Measurements from ENCODE around the gene REG4.

The REG4 gene

DNA sequence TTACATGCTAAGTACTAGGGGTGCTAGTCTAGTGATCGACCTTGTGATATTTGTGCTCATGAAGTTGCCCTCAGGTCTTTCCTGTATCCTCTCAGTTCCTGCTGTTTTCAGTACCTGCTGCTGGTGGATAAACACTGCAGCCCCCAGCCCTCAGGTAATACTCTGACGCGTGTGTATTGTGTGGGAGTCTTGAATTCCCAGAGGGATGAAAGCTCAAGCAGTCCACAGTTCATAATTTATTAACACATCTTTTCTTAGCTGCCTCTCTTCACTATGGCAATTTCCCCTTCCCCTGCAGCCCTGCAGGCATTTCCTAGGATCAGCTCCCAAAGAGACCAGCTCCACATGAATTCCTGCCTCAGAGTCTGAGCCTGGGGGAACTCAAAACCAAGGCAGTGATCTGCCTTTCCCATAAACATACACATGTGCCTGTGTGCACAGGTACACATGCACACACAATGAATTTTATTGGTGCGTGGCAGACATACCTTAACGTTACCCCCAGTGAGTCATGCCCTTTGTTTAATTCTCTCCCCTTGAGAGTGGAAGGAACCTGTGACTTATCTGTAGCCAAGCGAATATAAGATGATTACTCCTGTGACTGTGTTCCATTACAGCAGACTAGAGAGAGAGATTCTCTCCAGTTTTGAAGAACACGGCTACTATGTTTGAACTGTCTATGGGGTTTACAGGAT, 28.5 kb downstream of the REG4 start:
- H3K23ac ChIP-seq (ENCODE audit: low read length): no peak overlapping the region
- no CpG with 5 or more reads among the region's 7 CpGs for WGBS (ENCODE audit: extremely low coverage, insufficient coverage, insufficient read length)
- no peaks in the 10 kb centered on the region for H3K9me3 ChIP-seq (ENCODE audit: insufficient read depth, low read depth, low read length)
- no peak overlapping the region for H3K4me3 ChIP-seq (ENCODE audit: low read depth, low read length)
- H3K9ac ChIP-seq (ENCODE audit: low read length): no peak overlapping the region
- H3K27ac ChIP-seq (ENCODE audit: low read depth, low read length): no peak overlapping the region
- no peak overlapping the region for H2BK5ac ChIP-seq (ENCODE audit: low read depth, low read length, poor library complexity)
- DNase-seq: no peak
- H3K79me2 ChIP-seq (ENCODE audit: control insufficient read depth, insufficient read depth, low read length, poor library complexity): peaks cover 2% of the 10 kb centered on the region
- H3K4ac ChIP-seq (ENCODE audit: low read depth, low read length): no peak overlapping the region
- no peak overlapping the region for H3K14ac ChIP-seq (ENCODE audit: low read length)
- no peak overlapping the region for H2BK120ac ChIP-seq (ENCODE audit: insufficient read depth, low read length, poor library complexity)
- peaks cover 6 to 16% of the 10 kb centered on the region in 2 experiments for H3K4me1 ChIP-seq (ENCODE audit: control insufficient read depth in 1 of 2, insufficient read depth in 2 of 2, low read length in 2 of 2)
- no peak overlapping the region for H2BK12ac ChIP-seq (ENCODE audit: low read length)
- no peaks in the 10 kb centered on the region for H3K36me3 ChIP-seq (ENCODE audit: control insufficient read depth in 1 of 2, insufficient read depth in 2 of 2, low read length in 2 of 2)
- H2AK5ac ChIP-seq (ENCODE audit: low read length): no peak overlapping the region
- no peak overlapping the region for H4K12ac ChIP-seq (ENCODE audit: low read depth, low read length)
- H3K4me2 ChIP-seq (ENCODE audit: low read length): no peak overlapping the region
- no peak overlapping the region for H2AFZ ChIP-seq (ENCODE audit: insufficient read depth, low read length, poor library complexity)
- no peaks in the 10 kb centered on the region for H3K27me3 ChIP-seq (ENCODE audit: insufficient read depth, low read length)
- H4K91ac ChIP-seq (ENCODE audit: low read depth, low read length): no peak overlapping the region
- H4K8ac ChIP-seq (ENCODE audit: low read depth, low read length): no peak overlapping the region
- no peak overlapping the region for H3K18ac ChIP-seq (ENCODE audit: low read length)
- peaks cover 3% of the 10 kb centered on the region for H3K79me1 ChIP-seq (ENCODE audit: low read length)

DNA sequence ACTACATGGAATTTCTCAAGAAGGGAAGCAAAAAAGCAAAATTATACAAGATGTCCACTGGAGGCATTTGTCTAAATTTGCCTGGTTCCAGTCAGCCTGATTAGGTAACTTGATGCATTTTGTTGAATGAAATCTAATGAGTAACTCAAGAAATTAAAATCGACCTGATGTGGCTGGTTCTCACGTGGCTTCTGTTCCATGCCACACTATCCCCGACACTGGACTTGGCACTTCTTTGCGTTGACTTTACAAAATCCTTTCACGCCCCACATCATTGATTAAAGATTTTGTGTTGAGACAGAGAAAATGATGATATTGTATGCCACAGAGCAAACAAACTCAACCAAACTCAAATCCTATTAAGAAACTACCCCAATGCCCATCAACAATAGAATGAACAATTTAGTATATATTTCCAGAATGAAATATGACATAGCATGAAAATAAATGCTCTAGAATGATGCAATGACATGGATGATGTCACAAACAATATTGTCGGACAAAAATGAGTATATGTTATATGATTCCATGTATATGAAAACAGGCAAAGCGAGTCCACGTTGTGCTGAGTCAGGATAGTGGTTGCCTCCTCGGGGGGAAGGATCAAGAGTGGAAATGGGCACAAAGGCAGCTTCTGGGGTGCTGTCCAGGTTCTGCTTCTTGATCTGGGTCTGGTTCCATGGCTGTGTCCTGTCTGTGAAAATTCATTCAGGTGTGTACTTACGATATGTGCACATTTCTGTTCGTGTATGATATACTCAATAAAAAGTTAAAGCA, 29.6 kb downstream of the REG4 start:
- H2BK5ac ChIP-seq (ENCODE audit: low read depth, low read length, poor library complexity): no peak overlapping the region
- no peak overlapping the region for H3K4me3 ChIP-seq (ENCODE audit: low read depth, low read length)
- no peaks in the 10 kb centered on the region for H3K27me3 ChIP-seq (ENCODE audit: insufficient read depth, low read length)
- no peak overlapping the region for H3K4ac ChIP-seq (ENCODE audit: low read depth, low read length)
- no peak for DNase-seq
- H2BK120ac ChIP-seq (ENCODE audit: insufficient read depth, low read length, poor library complexity): no peak overlapping the region
- no peaks in the 10 kb centered on the region for H3K9me3 ChIP-seq (ENCODE audit: insufficient read depth, low read depth, low read length)
- H2AK5ac ChIP-seq (ENCODE audit: low read length): no peak overlapping the region
- no peak overlapping the region for H3K14ac ChIP-seq (ENCODE audit: low read length)
- no peak overlapping the region for H4K8ac ChIP-seq (ENCODE audit: low read depth, low read length)
- H2BK12ac ChIP-seq (ENCODE audit: low read length): no peak overlapping the region
- H4K12ac ChIP-seq (ENCODE audit: low read depth, low read length): no peak overlapping the region
- no peak overlapping the region for H2AFZ ChIP-seq (ENCODE audit: insufficient read depth, low read length, poor library complexity)
- H3K36me3 ChIP-seq (ENCODE audit: control insufficient read depth in 1 of 2, insufficient read depth in 2 of 2, low read length in 2 of 2): no peaks in the 10 kb centered on the region
- H3K18ac ChIP-seq (ENCODE audit: low read length): no peak overlapping the region
- no peak overlapping the region for H4K91ac ChIP-seq (ENCODE audit: low read depth, low read length)
- H3K79me1 ChIP-seq (ENCODE audit: low read length): peaks cover 3% of the 10 kb centered on the region
- WGBS (ENCODE audit: extremely low coverage, insufficient coverage, insufficient read length): no CpG with 5 or more reads among the region's 11 CpGs
- H3K23ac ChIP-seq (ENCODE audit: low read length): no peak overlapping the region
- H3K9ac ChIP-seq (ENCODE audit: low read length): no peak overlapping the region
- H3K4me2 ChIP-seq (ENCODE audit: low read length): no peak overlapping the region
- H3K27ac ChIP-seq (ENCODE audit: low read depth, low read length): no peak overlapping the region
- peaks cover 2% of the 10 kb centered on the region for H3K79me2 ChIP-seq (ENCODE audit: control insufficient read depth, insufficient read depth, low read length, poor library complexity)
- peaks cover 6 to 16% of the 10 kb centered on the region in 2 experiments for H3K4me1 ChIP-seq (ENCODE audit: control insufficient read depth in 1 of 2, insufficient read depth in 2 of 2, low read length in 2 of 2)

DNA sequence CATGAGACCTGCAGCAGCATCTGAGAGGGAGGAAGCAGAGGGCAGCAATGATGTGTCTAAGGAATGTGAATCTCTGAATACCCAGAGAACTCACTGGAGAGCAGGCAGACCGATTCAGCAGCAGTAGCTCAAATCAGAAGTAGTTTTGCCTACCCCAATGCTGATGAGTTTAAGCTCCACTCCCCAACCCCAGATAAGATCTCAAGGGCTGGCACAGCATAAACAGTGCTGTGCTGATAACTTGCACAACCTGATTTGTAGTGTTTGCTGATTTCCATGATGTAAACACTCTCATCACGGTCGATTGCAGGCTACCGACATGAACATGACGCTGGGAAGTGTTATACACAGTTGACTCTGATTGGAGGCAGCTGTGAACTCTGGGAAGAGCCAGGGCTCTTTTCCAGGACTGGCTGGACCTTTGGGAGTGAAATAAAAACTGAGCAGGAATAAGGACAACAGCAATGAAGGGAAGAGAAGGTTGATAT, 31.3 kb downstream of the REG4 start:
- no peak overlapping the region for H3K9ac ChIP-seq (ENCODE audit: low read length)
- H3K4me3 ChIP-seq (ENCODE audit: low read depth, low read length): no peak overlapping the region
- H4K12ac ChIP-seq (ENCODE audit: low read depth, low read length): no peak overlapping the region
- no peak overlapping the region for H4K91ac ChIP-seq (ENCODE audit: low read depth, low read length)
- H2BK5ac ChIP-seq (ENCODE audit: low read depth, low read length, poor library complexity): no peak overlapping the region
- H3K14ac ChIP-seq (ENCODE audit: low read length): no peak overlapping the region
- WGBS (ENCODE audit: extremely low coverage, insufficient coverage, insufficient read length): no CpG with 5 or more reads among the region's 5 CpGs
- no peak overlapping the region for H3K4ac ChIP-seq (ENCODE audit: low read depth, low read length)
- H3K4me2 ChIP-seq (ENCODE audit: low read length): peak overlapping the region; percentile 60
- H2BK120ac ChIP-seq (ENCODE audit: insufficient read depth, low read length, poor library complexity): no peak overlapping the region
- H2AFZ ChIP-seq (ENCODE audit: insufficient read depth, low read length, poor library complexity): no peak overlapping the region
- H3K79me1 ChIP-seq (ENCODE audit: low read length): peaks cover 3% of the 10 kb centered on the region
- H3K23ac ChIP-seq (ENCODE audit: low read length): no peak overlapping the region
- no peaks in the 10 kb centered on the region for H3K9me3 ChIP-seq (ENCODE audit: insufficient read depth, low read depth, low read length)
- no peak overlapping the region for H3K18ac ChIP-seq (ENCODE audit: low read length)
- DNase-seq: no peak
- H2BK12ac ChIP-seq (ENCODE audit: low read length): no peak overlapping the region
- no peaks in the 10 kb centered on the region for H3K27me3 ChIP-seq (ENCODE audit: insufficient read depth, low read length)
- H4K8ac ChIP-seq (ENCODE audit: low read depth, low read length): no peak overlapping the region
- peaks cover 2% of the 10 kb centered on the region for H3K79me2 ChIP-seq (ENCODE audit: control insufficient read depth, insufficient read depth, low read length, poor library complexity)
- no peaks in the 10 kb centered on the region for H3K36me3 ChIP-seq (ENCODE audit: control insufficient read depth in 1 of 2, insufficient read depth in 2 of 2, low read length in 2 of 2)
- no peak overlapping the region for H3K27ac ChIP-seq (ENCODE audit: low read depth, low read length)
- no peak overlapping the region for H2AK5ac ChIP-seq (ENCODE audit: low read length)
- H3K4me1 ChIP-seq (ENCODE audit: control insufficient read depth in 1 of 2, insufficient read depth in 2 of 2, low read length in 2 of 2): peaks cover 6 to 16% of the 10 kb centered on the region in 2 experiments

DNA sequence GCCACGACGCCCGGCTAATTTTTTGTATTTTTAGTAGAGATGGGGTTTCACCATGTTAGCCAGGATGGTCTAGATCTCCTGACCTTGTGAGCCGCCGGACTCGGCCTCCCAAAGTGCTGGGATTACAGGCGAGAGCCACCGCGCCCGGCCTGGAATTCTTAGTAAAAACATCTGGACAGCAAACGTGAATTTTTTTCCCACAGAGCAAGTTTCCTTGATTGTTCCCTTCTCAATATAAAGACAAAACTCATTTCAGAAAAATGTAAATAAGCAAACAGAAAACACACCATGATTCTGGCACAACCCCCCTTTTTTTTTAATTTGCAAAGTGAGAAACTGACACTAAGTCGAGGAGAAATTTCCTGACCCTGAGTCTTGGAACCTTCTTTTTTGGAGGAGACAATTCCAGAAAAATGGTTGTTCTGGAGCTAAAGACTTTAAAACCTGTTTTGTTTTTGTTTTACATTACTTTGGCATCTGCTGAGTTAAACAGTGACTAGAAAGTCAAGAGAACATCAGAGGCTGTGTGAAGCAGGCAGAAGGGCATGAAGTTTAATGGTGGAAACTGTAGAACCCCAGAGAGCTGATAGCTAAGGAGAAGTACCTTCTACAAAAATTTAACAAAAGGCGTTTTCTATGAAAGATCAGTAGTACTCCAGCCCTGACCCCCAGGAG, 32.2 kb downstream of the REG4 start:
- Histone ChIP-seq H3K18ac (ENCODE audit: low read length) (no peak overlapping the region), H3K79me1 (ENCODE audit: low read length) (peaks cover 3% of the 10 kb centered on the region), H2AFZ (ENCODE audit: insufficient read depth, low read length, poor library complexity) (no peak overlapping the region), H3K27me3 (ENCODE audit: insufficient read depth, low read length) (no peaks in the 10 kb centered on the region), H3K4me2 (ENCODE audit: low read length) (no peak overlapping the region), H3K14ac (ENCODE audit: low read length) (no peak overlapping the region), H2AK5ac (ENCODE audit: low read length) (no peak overlapping the region), H3K23ac (ENCODE audit: low read length) (no peak overlapping the region), H3K4me1 (ENCODE audit: control insufficient read depth in 1 of 2, insufficient read depth in 2 of 2, low read length in 2 of 2) (peaks cover 6 to 16% of the 10 kb centered on the region in 2 experiments), H4K91ac (ENCODE audit: low read depth, low read length) (no peak overlapping the region), H2BK5ac (ENCODE audit: low read depth, low read length, poor library complexity) (no peak overlapping the region), H3K9ac (ENCODE audit: low read length) (no peak overlapping the region), H2BK12ac (ENCODE audit: low read length) (no peak overlapping the region), H3K4me3 (ENCODE audit: low read depth, low read length) (no peak overlapping the region), H3K9me3 (ENCODE audit: insufficient read depth, low read depth, low read length) (no peaks in the 10 kb centered on the region), H3K27ac (ENCODE audit: low read depth, low read length) (no peak overlapping the region), H3K79me2 (ENCODE audit: control insufficient read depth, insufficient read depth, low read length, poor library complexity) (peaks cover 2% of the 10 kb centered on the region), H2BK120ac (ENCODE audit: insufficient read depth, low read length, poor library complexity) (no peak overlapping the region), H4K12ac (ENCODE audit: low read depth, low read length) (no peak overlapping the region), H3K36me3 (ENCODE audit: control insufficient read depth in 1 of 2, insufficient read depth in 2 of 2, low read length in 2 of 2) (no peaks in the 10 kb centered on the region), H4K8ac (ENCODE audit: low read depth, low read length) (no peak overlapping the region), H3K4ac (ENCODE audit: low read depth, low read length) (no peak overlapping the region)
- WGBS (ENCODE audit: extremely low coverage, insufficient coverage, insufficient read length): no CpG with 5 or more reads among the region's 13 CpGs
- DNase-seq: no peak

Measured in trophoblast cell (in vitro differentiated cells and primary cell).